Nephron (organoid): ENCODE results near the gene GPX1.
"Not testable (repeated sequence)": the region's sequence is repeated elsewhere in the genome, so short reads cannot be mapped to it uniquely, and the experiment has no call there.

Source experiments
- H3K27ac Mint-ChIP-seq, 3 experiments: 2 replicates each; pipeline ENCODE4 v1.8.0; 2020; ENCODE audit warnings: mixed read lengths in 3 of 3, mild to moderate bottlenecking in 2 of 3, moderate library complexity in 1 of 3
- H3K27me3 Mint-ChIP-seq: 2 replicates; pipeline ENCODE4 v1.8.0; 2021; ENCODE audit warnings: low read depth, mild to moderate bottlenecking, moderate library complexity, mixed read lengths
- H3K36me3 Mint-ChIP-seq: 2 replicates; pipeline ENCODE4 v1.8.0; 2020; ENCODE audit warnings: low read depth, mixed read lengths
- H3K4me1 Mint-ChIP-seq: 2 replicates; pipeline ENCODE4 v1.8.0; 2020; ENCODE audit warnings: mixed read lengths
- H3K4me3 Mint-ChIP-seq, 3 experiments: 2 replicates each; pipeline ENCODE4 v1.8.0; 2020; ENCODE audit warnings: mild to moderate bottlenecking in 3 of 3, mixed read lengths in 3 of 3, moderate library complexity in 2 of 3
- H3K9me3 Mint-ChIP-seq: 2 replicates; pipeline ENCODE4 v1.8.0; 2020; ENCODE audit warnings: mixed read lengths
- CTCF ChIP-seq, 3 experiments: fragments of 200-600 bp; sonication (generic); IDR thresholded peaks; one replicate each; pipeline ENCODE4 v1.5.0; 2021; ENCODE audit warnings: antibody characterized with exemption in 3 of 3; ENCODE audit not compliant: unreplicated experiment in 3 of 3

Gene GPX1

GRCh38 chr3:49351521-49352011, 6.6 kb downstream of the GPX1 start:
- no peaks in the 10 kb centered on the region for H3K27me3 Mint-ChIP-seq
- peak overlapping the region; percentile 64 to 81 (median 69) for H3K27ac Mint-ChIP-seq
- peak overlapping the region in 1 of 3 experiments; percentile 2 for H3K4me3 Mint-ChIP-seq
- peaks cover 7% of the 10 kb centered on the region for H3K4me1 Mint-ChIP-seq
- peaks cover 15% of the 10 kb centered on the region for H3K36me3 Mint-ChIP-seq
- no peak for TF ChIP-seq CTCF (IDR thresholded peaks at IDR 0.05; ENCODE audit: unreplicated experiment in 3 of 3)
- H3K9me3 Mint-ChIP-seq, result no peaks in the 10 kb centered on the region

GRCh38 chr3:49349348-49350114, 8.6 kb downstream of the GPX1 start:
- H3K4me1 Mint-ChIP-seq, result no peaks in the 10 kb centered on the region
- peaks cover 5% of the 10 kb centered on the region for H3K36me3 Mint-ChIP-seq
- H3K4me3 Mint-ChIP-seq, result no peak overlapping the region
- no peaks in the 10 kb centered on the region for H3K9me3 Mint-ChIP-seq
- no peak for TF ChIP-seq CTCF (IDR thresholded peaks at IDR 0.05; ENCODE audit: unreplicated experiment in 3 of 3)
- no peak overlapping the region for H3K27ac Mint-ChIP-seq
- H3K27me3 Mint-ChIP-seq, result no peaks in the 10 kb centered on the region

GRCh38 chr3:49348361-49348760, 9.8 kb downstream of the GPX1 start:
- H3K27ac Mint-ChIP-seq, H3K9me3 Mint-ChIP-seq, H3K36me3 Mint-ChIP-seq, H3K27me3 Mint-ChIP-seq, H3K4me3 Mint-ChIP-seq, H3K4me1 Mint-ChIP-seq: not testable (repeated sequence)

GRCh38 chr3:49346797-49347251, 11.3 kb downstream of the GPX1 start:
- H3K9me3 Mint-ChIP-seq, result no peaks in the 10 kb centered on the region
- no peak for TF ChIP-seq CTCF (IDR thresholded peaks at IDR 0.05; ENCODE audit: unreplicated experiment in 3 of 3)
- H3K36me3 Mint-ChIP-seq, result no peaks in the 10 kb centered on the region

GRCh38 chr3:49343163-49343562, 15.0 kb downstream of the GPX1 start:
- no peak overlapping the region for H3K4me3 Mint-ChIP-seq
- peaks cover 21% of the 10 kb centered on the region for H3K4me1 Mint-ChIP-seq
- peaks cover 5% of the 10 kb centered on the region for H3K36me3 Mint-ChIP-seq
- TF ChIP-seq CTCF (IDR thresholded peaks at IDR 0.05; ENCODE audit: unreplicated experiment in 3 of 3), result no peak
- no peaks in the 10 kb centered on the region for H3K9me3 Mint-ChIP-seq
- no peaks in the 10 kb centered on the region for H3K27me3 Mint-ChIP-seq
- no peak overlapping the region for H3K27ac Mint-ChIP-seq

More at GRCh38 chr3:49346797-49347251, 11.3 kb downstream of the GPX1 start:
- Mint-ChIP-seq H3K27me3 (no peaks in the 10 kb centered on the region), H3K4me1 (no peaks in the 10 kb centered on the region), H3K4me3 (no peak overlapping the region), H3K27ac (no peak overlapping the region)

GRCh38 chr3:49341996-49342395, 16.2 kb downstream of the GPX1 start:
- peak overlapping the region; percentile 25 to 71 (median 26) for H3K27ac Mint-ChIP-seq
- H3K4me3 Mint-ChIP-seq, result peak overlapping the region; percentile 15 to 42 (median 36)
- TF ChIP-seq CTCF (IDR thresholded peaks at IDR 0.05; ENCODE audit: unreplicated experiment in 3 of 3), result no peak
- no peaks in the 10 kb centered on the region for H3K9me3 Mint-ChIP-seq
- no peaks in the 10 kb centered on the region for H3K27me3 Mint-ChIP-seq
- peaks cover 24% of the 10 kb centered on the region for H3K4me1 Mint-ChIP-seq
- peaks cover 8% of the 10 kb centered on the region for H3K36me3 Mint-ChIP-seq
